ENCODE measurements around the gene MVD.

The MVD gene

GRCh38 chr16:88640498-88641247 is 22.2 kb downstream of the MVD start:
- DNase-seq (ENCODE audit: low read depth in 3 of 3), result no peak

GRCh38 chr16:88640039-88640495 is 22.8 kb downstream of the MVD start:
- DNase-seq (ENCODE audit: low read depth in 3 of 3), result no peak

GRCh38 chr16:88639231-88640038 is 23.5 kb downstream of the MVD start:
- no peak for DNase-seq (ENCODE audit: low read depth in 3 of 3)

- no peak for DNase-seq (ENCODE audit: low read depth in 3 of 3)
These were observed 24.3 kb downstream of the MVD start, which contains the start of gene IL17C for GRCh38 chr16:88638323-88639230. IL17C (plus strand) TSS chr16:88638572; CDS start chr16:88638642, 70 bp downstream.

- DNase-seq (ENCODE audit: low read depth in 3 of 3), result no peak
These were observed 26.2 kb downstream of the MVD start for GRCh38 chr16:88636488-88637265.

GRCh38 chr16:88635671-88636319 is 27.1 kb downstream of the MVD start:
- no peak for DNase-seq (ENCODE audit: low read depth in 3 of 3)

GRCh38 chr16:88634994-88635670 is 27.8 kb downstream of the MVD start:
- no peak for DNase-seq (ENCODE audit: low read depth in 3 of 3)

GRCh38 chr16:88634141-88634993 is 28.5 kb downstream of the MVD start:
- peak in 1 of 3 experiments; percentile 26 for DNase-seq (ENCODE audit: low read depth in 3 of 3)

- peak; percentile 26 to 31 (median 28) for DNase-seq (ENCODE audit: low read depth in 3 of 3)
These were observed 29.2 kb downstream of the MVD start for GRCh38 chr16:88633684-88634140.

- DNase-seq (ENCODE audit: low read depth in 3 of 3), result no peak
These were observed 30.3 kb downstream of the MVD start for GRCh38 chr16:88632587-88632930.

GRCh38 chr16:88631920-88632586 is 30.8 kb downstream of the MVD start:
- no peak for DNase-seq (ENCODE audit: low read depth in 3 of 3)

- no peak for DNase-seq (ENCODE audit: low read depth in 3 of 3)
These were observed 31.5 kb downstream of the MVD start for GRCh38 chr16:88631384-88631783.

GRCh38 chr16:88630941-88631340 is 31.9 kb downstream of the MVD start:
- DNase-seq (ENCODE audit: low read depth in 3 of 3), result no peak

GRCh38 chr16:88630433-88630832 is 32.5 kb downstream of the MVD start:
- DNase-seq (ENCODE audit: low read depth in 3 of 3), result no peak

- no peak for DNase-seq (ENCODE audit: low read depth in 3 of 3)
These were observed 33.1 kb downstream of the MVD start for GRCh38 chr16:88629835-88630234.

GRCh38 chr16:88628512-88628974 is 34.3 kb downstream of the MVD start:
- DNase-seq (ENCODE audit: low read depth in 3 of 3), result no peak

GRCh38 chr16:88627531-88628411 is 35.1 kb downstream of the MVD start:
- DNase-seq (ENCODE audit: low read depth in 3 of 3), result no peak

Measured in stimulated activated CD4-positive, alpha-beta T cell treated with anti-CD3 and anti-CD28 coated beads, TNF-alpha, amount 100 ng/mL, for 4 hours (primary cell).